HT-29 (cell line): ENCODE results near the gene ARMH4. TPM values are rescaled to one million over a fixed set of nuclear protein-coding genes. Genes with fewer than 3 reads are reported as not detected.

Source experiments
- DNase-seq: peaks from one replicate; pipeline ENCODE4 v3.0.0-alpha.2; 2015; ENCODE audit warnings: low spot score
- total RNA-seq: library from RNA; depleted of rRNA; stranded (reverse); fragments of >200 nt; shearing (Covaris generic); gene quantifications from 2 replicates; pipeline ENCODE4 v1.2.3, GENCODE V29; 2014; rRNA removed

The ARMH4 gene, protein sequence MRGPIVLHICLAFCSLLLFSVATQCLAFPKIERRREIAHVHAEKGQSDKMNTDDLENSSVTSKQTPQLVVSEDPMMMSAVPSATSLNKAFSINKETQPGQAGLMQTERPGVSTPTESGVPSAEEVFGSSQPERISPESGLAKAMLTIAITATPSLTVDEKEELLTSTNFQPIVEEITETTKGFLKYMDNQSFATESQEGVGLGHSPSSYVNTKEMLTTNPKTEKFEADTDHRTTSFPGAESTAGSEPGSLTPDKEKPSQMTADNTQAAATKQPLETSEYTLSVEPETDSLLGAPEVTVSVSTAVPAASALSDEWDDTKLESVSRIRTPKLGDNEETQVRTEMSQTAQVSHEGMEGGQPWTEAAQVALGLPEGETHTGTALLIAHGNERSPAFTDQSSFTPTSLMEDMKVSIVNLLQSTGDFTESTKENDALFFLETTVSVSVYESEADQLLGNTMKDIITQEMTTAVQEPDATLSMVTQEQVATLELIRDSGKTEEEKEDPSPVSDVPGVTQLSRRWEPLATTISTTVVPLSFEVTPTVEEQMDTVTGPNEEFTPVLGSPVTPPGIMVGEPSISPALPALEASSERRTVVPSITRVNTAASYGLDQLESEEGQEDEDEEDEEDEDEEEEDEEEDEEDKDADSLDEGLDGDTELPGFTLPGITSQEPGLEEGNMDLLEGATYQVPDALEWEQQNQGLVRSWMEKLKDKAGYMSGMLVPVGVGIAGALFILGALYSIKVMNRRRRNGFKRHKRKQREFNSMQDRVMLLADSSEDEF
- total RNA-seq, result not detected in 2 replicates

DNA sequence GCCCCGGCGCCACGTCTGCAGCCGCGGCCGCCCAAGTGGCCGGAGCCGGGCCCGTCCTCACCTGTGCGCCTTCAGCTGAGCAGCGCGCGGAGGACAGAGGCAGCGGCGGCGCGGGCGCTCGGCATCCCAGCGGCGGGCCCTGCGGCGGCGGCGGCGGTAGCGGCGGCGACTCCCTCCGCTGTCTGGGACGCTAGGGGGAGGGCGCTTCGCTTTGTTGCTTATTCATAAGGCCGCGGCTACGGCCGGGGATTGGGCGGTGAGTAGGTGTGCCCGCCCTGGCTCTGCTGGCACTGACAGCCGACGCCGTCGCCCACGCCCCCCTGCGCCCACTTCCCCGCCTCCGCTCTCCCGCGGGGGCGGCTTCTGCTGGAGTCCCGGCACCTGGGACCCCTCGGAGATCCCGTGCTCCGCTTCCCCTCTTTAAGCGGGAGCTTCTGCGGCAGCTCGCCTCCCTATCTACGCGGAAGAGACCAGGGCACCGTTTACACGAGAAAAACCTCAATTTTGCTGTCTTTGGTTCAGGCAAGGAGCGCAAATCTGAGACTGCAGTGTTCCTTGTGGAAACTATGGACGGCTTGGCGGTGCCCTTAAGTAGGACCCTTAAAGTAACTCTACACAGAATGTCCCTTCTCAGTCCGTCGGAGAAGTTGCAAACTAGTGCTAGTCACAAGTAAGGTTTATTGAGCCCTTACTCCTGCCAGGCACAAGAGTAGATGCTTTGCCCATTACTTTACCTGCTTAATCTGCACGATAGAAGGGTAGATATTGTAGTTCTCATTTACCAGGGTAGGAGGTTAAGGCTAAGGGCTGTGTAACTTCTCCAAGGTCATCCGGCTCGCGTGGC is at the start of gene ARMH4:
ARMH4 (minus strand) TSS at position 200 of the 844 bp plus-strand sequence. CDS start 12,855 bp downstream, outside the sequence.
- peak; percentile 44 for DNase-seq

DNA sequence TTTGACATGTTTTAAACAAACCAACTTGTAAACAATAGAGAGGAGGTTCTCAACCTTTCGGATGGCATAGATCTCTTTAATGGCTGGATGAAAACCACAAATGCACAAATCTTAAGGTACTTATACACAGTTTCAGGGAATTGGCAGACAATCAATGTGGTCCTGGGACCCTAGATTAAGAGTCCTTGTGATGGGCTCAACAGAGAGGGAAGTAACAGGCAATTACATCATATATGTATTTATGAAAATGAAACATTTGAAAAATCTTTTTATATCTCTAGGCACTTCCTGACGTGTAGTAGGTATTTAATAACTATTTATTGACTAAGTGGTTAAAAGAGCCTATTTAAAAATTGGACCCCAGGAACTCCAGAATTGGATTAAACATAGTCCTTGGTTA is 48.8 kb upstream of the ARMH4 start:
- DNase-seq, result no peak

DNA sequence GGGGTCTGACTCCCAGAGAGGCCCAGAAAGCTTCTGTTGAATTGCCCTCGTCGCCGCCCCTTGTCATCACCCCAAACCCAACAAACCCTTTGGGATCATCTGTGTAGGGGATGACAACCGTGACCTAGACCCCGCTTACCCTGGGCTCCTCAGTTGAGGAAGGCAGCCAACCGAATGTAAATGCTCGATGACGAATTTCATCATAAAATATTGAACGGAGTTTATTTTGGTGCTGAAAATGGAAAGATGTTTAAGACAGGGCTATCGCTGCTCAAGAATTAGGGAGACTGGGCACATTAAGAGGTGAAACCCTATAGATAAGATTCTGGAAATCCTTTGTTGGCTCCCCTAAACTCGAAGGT is 48.4 kb upstream of the ARMH4 start:
- DNase-seq, result no peak

DNA sequence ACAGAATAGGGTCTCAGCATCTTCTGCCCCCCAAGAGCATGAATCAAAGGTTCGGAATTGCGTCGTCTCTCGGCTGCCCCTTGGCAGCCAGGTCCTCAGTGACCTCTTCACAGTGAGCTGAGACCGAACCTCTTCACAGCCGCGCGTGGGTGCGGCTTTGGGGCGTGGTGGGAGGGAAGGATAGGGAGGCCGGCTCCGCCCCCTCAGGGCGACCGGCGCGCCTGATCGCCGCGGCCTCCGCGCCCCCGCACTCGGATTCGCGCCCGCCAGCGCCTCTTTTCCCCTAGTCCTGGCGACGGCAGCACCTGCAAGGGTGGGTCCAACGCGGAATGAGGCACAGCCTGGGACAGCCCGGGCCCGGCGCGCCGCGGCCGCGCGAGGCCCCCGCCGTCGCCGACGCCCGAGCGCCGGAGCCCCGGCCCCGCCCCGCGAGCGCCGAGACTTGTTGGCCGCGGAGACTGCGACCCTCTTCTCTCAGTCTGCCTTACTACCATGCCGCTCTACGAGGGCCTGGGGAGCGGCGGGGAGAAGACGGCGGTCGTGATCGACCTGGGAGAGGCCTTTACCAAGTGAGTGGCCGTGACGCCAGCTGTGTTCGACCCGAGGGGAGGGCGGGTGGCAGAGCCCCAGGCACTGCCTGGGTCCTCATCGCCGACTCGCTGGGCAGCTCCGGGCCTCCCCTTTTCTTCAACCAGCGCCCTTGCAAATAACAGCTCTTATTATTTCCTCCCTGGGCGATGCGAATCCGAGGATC is 47.9 kb upstream of the ARMH4 start, which contains the start of gene ACTR10:
ACTR10 (plus strand) TSS at position 424 of the 754 bp plus-strand sequence; CDS start at position 493, 69 bp downstream.
- peak; percentile 85 for DNase-seq

DNA sequence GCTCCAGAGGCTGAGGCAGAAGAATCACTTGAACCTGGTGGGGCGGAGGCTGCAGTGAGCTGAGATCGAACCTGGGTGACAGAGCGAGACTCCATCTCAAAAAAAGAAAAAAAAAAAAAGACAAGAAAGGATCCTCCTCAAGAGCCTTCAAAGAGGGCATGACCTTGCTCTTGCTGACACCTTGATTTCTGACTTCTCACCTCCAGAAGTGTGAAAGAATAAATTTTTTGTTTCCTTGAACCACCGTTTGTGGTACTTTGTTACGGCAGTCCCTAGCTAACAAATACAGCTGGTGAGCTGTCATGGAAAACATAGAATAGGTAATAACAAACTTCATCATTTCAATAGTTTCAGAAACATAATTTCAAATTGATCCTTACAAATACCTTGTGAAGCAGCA is 46.1 kb upstream of the ARMH4 start:
- no peak for DNase-seq

DNA sequence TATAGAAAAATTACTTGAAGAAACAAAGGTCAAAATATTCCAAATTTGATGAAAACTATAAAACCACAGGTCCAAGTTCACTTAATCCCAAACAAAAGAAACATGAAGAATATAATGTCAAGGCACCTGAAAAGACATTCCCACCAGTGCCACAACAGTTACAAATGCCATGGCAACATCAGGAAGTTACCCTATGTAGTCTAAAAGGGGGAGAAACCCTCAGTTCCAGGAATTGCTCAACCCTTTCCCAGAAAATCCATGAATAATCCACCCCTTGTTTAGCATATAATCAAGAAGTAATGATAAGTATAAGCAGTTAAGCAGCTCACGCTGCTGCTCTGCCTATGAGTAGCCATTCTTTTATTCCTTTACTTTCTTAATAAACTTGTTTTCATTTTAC is 44.2 kb upstream of the ARMH4 start:
- DNase-seq, result no peak

DNA sequence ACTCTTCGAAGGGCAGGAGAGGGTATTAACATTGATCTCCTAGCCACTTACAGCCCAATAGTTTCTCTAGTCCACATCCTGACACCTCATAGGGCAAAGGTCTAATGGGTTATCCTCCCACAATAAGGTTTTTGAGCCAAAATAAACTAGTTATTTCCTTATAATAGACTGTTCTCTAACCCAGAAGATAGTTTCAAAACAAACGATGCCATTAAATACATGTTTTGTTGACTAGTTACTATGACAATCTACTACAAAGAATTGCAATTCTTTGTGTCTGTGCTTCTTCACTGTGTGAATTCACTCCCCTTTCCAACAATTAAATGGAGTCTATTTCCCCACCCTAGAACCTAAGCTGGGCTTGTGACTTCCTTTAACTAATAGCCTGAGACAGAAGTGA is 41.5 kb upstream of the ARMH4 start:
- no peak for DNase-seq

DNA sequence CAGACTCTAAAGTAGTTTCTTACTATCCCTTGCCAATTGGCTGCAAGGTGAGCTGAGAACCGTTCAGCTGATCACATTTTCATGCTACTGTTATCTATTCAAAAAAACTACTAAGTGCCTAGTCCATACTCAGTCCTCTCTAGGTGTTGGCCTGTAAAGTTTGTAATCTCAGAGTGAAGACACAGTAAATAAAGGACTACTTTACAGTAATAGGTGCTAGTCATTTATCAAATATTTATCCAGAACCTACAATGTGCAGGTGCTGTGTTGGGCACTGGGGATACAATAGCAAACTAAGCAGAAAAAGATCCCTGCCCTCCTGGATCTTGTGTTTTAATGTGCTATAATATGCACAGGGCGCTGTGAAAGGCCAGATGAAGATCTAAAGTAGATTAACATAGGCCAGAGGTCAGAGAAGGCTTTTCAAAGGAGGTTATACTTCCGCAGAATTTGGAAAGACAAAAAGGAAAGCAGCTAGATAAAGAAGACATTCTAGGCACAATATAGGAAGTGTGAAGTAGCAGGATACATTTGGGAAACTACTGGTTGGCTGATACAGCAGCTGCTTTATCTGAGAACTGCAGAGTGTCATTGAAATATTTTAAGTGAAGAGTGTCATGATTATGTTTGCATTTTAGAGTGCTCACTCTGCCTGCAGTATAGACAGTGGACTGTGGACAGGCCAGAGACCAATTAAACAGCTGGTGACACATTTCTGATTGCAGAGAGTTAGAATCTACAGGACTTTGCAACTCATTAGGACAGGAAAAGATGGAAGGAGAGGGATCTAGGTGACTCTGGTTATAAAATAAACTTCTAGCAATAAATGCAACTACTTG is 40.0 kb upstream of the ARMH4 start:
- DNase-seq, result no peak

DNA sequence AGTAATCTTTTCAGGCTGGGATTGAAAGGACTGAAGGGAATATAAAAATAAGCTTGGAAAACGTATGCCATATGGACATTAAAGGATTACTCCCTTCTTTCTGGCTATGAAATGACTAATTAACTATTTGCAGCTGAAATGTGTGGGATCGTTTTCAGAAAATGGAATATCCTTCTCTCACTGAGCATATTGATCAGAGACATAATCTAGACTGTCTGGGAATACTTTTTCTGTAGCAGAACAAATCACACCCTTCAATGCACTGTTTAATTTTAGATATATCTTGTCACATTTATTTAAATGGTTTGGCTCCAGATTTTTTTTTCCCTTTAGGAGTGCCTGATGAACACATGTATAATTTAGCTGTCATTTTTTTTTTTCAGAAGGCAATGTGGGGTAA is 37.2 kb upstream of the ARMH4 start:
- no peak for DNase-seq

DNA sequence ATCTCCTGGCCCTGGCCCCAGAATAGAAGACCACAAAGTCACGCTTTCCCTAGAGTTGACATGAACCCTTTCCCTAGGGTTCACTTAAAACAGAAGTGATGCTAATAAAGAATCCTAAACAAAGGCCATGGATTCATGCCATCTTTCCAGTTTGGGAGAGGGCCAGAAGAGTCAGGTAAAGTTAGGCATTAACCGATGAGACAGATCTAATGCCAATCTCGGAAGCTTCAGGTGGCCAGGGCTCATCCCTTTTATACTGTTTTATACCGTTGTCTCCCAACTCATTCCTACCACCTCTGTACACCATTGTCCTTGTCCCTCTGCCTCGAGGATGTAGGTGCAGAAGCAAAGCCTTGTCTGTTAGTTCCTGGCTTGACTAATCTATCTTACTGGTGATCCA is 25.1 kb upstream of the ARMH4 start:
- no peak for DNase-seq

DNA sequence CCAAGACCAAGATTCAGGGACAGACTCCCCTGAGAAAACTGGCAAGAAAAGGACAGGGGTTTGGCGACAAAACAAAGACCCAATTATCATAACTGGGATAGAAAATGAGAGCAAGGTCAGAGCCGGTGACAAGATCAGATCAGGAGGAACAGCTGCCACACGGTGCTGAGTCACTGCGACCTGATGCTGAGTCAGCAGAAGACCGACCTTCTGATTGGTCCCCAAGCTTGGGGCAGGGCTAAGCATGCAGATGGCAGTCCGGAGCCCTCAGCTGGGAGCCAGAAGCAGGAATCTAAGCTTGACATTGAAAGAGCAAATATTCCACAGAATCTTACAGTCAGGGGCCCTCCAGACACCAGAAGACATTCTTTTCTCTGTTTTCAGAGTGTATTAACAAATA is 19.1 kb upstream of the ARMH4 start:
- peak; percentile 56 for DNase-seq

DNA sequence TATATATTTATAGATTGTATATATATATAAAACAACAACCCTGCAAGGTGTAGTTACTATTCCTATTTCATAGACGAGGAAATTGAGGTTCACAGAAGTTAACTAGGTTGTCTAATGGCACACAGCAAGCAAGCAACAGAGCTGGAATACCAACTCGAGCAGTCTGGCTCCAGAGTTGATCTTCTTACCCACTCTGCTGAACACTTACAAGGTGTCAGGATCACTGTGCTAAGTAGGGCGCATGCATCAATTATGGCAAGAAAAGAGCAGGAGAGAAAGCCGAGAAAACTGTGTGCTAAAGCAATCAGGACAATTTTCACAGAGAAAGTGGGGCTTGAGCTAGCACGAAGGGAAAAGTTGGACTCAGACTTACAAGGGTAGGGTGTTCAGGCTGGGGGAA is 15.9 kb upstream of the ARMH4 start:
- DNase-seq, result no peak

DNA sequence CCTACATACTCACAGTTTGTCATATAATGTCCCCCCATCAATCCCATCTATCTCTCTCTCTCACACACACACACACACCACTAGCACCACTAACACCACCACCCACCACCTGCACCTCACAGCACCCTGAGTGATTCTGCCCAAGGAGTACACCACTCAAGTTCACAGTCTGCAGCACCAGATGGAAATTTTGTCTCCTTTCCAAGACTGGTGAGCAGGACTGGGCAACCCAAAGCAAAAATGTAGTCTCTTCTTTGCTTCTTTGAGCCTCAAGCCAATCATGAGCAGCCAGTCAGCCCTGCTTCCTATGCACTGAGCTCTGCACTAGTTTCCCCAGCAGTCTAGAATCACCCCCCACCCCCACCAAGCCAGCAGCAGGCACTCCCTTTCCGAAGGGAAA is 15.0 kb upstream of the ARMH4 start:
- DNase-seq, result no peak

DNA sequence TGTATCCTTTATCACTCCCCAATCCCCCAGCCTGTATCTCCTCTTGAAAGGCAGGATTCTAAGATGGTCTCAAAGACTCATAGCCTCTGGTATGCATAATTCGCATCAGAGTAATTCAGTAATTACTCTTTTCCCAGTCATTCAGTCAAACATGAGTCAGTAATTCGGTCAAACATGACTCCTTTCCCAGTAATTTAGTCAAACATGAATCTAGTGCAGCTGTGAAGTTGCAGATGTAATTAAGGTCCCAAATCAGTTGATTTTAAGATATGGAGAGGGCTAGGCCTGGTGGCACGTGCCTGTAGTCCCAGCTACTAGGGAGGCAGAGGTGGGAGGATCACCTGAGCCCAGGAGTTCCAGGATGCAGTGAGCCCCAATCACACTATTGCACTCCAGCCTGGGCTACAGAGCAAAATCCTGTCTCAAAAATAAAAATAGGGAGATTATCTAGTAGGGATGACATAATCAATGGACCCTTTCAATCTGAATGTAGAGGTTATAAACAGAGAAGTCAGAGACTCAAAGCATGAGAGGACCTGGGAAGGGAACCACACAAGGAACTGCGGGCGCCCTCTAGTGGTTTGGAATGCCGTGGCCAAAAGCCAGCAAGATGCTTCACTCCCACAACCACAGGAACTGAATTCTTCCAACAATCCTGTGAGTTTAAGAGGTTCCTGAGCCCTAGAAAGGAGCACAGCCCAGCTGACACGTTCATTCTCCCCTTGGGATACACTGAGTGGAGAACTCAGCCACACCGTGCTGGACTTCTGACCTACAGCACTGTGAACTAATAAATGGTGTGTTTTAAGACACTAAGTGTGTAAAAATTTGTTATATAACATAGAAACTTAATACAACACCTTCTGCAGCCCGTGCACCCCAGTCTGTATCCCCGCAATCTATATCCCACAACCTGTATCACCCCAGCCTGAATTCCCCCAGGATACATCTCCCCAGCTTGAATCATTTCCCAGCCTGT is 14.3 kb upstream of the ARMH4 start:
- DNase-seq, result peak; percentile 73

DNA sequence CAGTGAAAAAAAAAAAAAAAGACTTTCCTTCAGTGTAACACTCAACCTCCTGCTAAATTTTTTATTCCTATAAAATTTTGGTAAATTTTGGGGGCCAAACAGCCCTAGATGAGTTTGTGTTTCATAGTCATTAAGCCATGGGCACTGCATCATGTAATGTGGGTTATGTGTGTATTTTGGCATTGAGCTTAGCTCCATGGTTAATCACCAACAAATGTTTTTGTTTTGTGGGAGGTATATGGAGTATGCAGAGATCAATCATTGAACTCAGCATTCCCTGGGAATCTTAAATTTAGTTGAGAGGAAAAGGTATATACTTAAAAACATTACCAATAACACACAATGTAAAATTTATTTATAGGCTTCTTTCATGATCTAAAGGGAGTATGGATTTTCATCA is 8.5 kb upstream of the ARMH4 start:
- DNase-seq, result no peak

DNA sequence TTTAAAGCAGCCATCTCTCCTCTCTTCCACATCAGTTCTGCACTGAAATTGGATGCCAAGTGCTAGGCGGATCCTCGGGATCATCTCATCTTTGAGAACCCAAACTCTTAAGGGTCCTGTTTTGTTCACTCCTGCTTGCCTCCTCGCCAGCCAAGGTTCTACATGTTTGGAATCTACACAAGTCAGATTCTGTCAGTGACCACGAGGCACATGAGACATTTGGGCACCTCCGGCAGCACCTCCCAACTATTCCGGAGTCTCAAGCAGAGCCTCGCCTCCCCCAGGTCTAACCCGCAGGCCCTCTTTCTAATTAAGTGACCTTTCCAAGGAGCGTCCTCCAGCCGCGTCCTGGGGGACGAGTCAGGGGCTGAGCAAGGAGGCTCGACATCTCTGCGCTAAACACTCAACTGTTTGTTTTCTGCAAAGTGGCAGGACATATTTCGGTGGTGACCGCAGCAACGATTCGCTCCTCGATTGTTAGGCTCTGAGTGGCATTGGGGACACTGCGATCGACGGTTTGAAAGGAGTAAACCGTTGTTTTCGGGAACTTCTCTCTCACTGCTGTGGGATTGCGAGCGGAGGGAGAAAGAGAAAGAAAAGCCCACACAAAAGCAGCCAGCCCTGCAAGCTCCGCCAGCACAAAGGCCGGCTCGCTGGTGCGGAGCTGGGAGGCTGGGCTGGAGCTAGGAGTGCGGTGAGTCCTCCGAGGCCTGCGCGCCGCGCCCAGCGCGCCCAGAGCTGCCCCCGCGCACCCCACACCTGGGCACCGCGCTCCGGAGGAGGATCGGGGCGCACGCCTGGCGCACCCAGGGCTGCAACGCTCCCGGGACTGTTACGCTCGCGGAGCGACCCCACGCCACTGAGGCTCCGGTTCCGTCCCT is 640 bp downstream of the ARMH4 start:
- no peak for DNase-seq

DNA sequence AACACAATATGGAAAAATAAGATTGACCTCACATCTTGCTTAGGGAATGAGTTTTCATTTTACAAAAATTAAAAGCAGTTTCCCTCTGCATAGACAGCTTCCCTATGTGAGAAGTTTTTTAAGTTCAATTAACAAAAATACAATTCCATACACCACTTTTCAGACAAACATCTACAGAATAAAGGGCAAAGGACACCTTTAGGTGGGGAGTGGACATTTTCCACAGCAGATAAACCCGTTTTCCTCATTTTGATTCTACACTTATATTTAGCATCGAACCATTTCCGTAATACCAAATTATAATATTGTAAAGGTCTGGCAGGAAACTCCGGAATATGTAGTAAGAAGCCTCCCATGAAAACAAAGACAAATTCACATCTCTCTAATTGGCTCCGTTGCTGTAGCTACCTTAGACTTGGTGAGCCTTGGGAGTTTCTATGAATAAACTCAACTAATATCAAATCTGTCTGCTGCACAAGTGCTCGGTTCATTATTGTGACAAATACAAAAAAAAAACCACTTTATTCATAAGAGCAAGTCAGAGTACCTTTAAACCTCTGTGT is 1.7 kb downstream of the ARMH4 start:
- no peak for DNase-seq

DNA sequence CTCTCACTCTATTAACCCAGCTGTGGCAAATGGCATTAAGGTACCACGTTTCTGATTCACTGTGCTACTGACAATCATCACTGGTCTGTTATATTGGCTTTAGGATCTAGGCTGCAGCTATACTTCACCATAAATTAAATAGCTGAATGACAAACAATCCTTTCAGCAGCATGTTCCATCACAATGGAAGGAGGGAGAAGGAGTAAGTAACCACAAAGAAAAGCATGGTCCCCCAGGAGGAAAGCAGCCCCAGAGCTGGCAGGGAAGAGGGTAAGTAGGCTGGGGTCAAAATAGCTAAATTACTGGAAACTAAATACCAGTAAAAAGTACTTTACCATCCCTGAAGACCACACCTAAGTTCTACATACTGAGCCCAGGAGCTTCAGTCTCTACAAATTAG is 2.8 kb downstream of the ARMH4 start:
- no peak for DNase-seq
